Stomach (tissue), 4 donors: ENCODE data around the gene PRR12.

Experiments used
- CTCF ChIP-seq, 7 experiments: fragments of 450-650 bp in 4 of 7; fragments of 200-600 bp in 3 of 7; sonication (generic) in 3 of 7; IDR thresholded peaks; one replicate each; pipeline ENCODE4 v1.5.1; 2016 to 2019; ENCODE audit warnings: antibody characterized with exemption in 7 of 7, control low read depth in 2 of 7, mild to moderate bottlenecking in 1 of 7
- POLR2A ChIP-seq, 4 donors: fragments of 450-650 bp; IDR thresholded peaks; one replicate each; pipeline ENCODE4 v1.6.1; 2016; ENCODE audit warnings: antibody characterized with exemption in 4 of 4, control low read depth in 2 of 4, mild to moderate bottlenecking in 1 of 4, moderate library complexity in 1 of 4
- POLR2AphosphoS5 ChIP-seq, 3 donors: sonication (generic); formaldehyde crosslinking; IDR thresholded peaks; one replicate each; pipeline ENCODE4 v1.6.1; 2016; ENCODE audit warnings: antibody characterized with exemption in 3 of 3

- no peak for TF ChIP-seq POLR2A (IDR thresholded peaks at IDR 0.05)
- no peak for TF ChIP-seq CTCF (IDR thresholded peaks at IDR 0.05)
- TF ChIP-seq POLR2AphosphoS5 (IDR thresholded peaks at IDR 0.05): no peak
Measured at GRCh38 chr19:49594993-49595818, 4.2 kb downstream of the PRR12 start.
